22Rv1 (cell line): Measurements from ENCODE around the gene TYMS.
A peak's percentile ranks its signal among the peaks of the same experiment; 100 is the strongest.

Source experiments
- H3K27ac ChIP-seq: fragments of 450-650 bp; 2 replicates; pipeline ENCODE4 v1.5.1; 2017
- CTCF ChIP-seq: fragments of 450-650 bp; IDR thresholded peaks from 2 replicates; pipeline ENCODE4 v1.5.1; 2017; ENCODE audit warnings: mild to moderate bottlenecking
- ZFX ChIP-seq: fragments of 450-650 bp; IDR thresholded peaks from 2 replicates; pipeline ENCODE4 v1.6.1; 2017; ENCODE audit warnings: antibody characterized with exemption, borderline replicate concordance

TYMS gene

GRCh38 chr18:706405-706804 lies 49.0 kb downstream of the TYMS start:
- TF ChIP-seq ZFX: no peak
- TF ChIP-seq CTCF: no peak
- no peak overlapping the region for H3K27ac ChIP-seq

- no peak for TF ChIP-seq CTCF
- no peak for TF ChIP-seq ZFX
- no peak overlapping the region for H3K27ac ChIP-seq
Observed at GRCh38 chr18:708096-708495, 50.6 kb downstream of the TYMS start.

GRCh38 chr18:709771-710170 lies 52.3 kb downstream of the TYMS start:
- TF ChIP-seq CTCF (no peak), ZFX (no peak)
- no peak overlapping the region for H3K27ac ChIP-seq

- TF ChIP-seq CTCF (no peak), ZFX (no peak)
- H3K27ac ChIP-seq: peak overlapping the region; percentile 88; the same call in 1 of the 2 replicates
Observed at GRCh38 chr18:710418-711300, 53.2 kb downstream of the TYMS start.

- peak overlapping the region; percentile 88 for H3K27ac ChIP-seq
- TF ChIP-seq CTCF: no peak
Observed at GRCh38 chr18:711310-711656, 53.8 kb downstream of the TYMS start.

GRCh38 chr18:711657-712400 lies 54.4 kb downstream of the TYMS start:
- TF ChIP-seq ZFX (no peak), CTCF (peak; percentile 27)
- peak overlapping the region; percentile 88 for H3K27ac ChIP-seq

GRCh38 chr18:712401-713134 lies 55.1 kb downstream of the TYMS start, which contains the start of gene ENOSF1:
TSS of gene ENOSF1 (minus strand) at chr18:712630. CDS start at chr18:712587, 43 bp downstream.
- peak within 1 kb of the TSS; percentile 88 for H3K27ac ChIP-seq
- TF ChIP-seq ZFX (no peak), CTCF (peak; percentile 92)
